Coronary artery (tissue), 2 donors: Measurements from ENCODE around the gene TBC1D2.

Experiments used
- DNase-seq: peaks from one replicate; pipeline ENCODE4 v3.0.0-alpha.2; 2017; ENCODE audit warnings: low spot score
- H3K27ac ChIP-seq, 2 donors: fragments of 200-600 bp; sonication (generic); one replicate each; pipeline ENCODE4 v1.5.1; 2016 to 2019
- H3K4me3 ChIP-seq: fragments of 200-600 bp; sonication (generic); 2 replicates; pipeline ENCODE4 v1.5.1; 2016; ENCODE audit warnings: mild to moderate bottlenecking, moderate library complexity
- CTCF ChIP-seq: fragments of 200-600 bp; sonication (generic); IDR thresholded peaks from one replicate; pipeline ENCODE4 v1.5.1; 2019; ENCODE audit warnings: antibody characterized with exemption

The TBC1D2 gene

DNA sequence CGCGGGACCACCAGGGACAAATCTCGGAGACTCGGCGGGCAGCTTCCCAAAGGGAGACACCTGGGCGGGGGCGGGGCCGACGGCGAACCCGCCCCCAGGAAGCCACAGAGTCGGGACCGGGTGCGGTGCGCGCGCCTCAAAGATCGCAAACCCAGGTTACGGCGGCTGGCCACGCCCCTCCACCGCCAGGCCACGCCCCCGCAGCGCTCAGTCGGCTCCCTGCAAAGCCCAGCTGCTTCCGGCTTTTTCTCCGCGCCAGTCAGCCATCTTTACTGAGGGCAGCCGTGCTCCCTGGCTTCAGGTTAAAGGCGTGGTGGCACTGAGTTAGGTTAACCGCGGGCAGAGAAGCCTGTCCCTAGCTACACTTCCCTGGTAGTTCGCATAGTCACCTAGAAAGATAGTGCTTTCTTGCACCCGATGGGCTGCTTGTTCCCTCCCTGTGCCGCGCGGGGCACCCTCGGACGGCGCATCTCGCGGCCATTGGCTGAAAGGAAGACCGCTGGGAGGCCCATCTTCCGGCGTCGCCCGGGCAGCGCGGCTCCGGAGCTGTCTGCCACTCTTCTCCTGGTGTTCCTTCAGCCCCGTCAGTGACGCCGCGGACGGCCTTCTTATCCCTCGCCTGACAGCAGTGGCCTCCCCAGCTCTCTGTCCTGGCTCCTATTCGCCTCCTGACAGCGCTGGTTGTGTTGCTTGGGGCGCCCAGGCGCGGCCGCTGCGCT, at the start of gene TBC1D2:
TBC1D2 (minus strand) TSS at position 72 of the 719 bp plus-strand sequence. CDS start 108 bp downstream, outside the sequence.
- H3K4me3 ChIP-seq: peak within 1 kb of the TSS; percentile 77
- DNase-seq: peak; percentile 96
- H3K27ac ChIP-seq: peak within 1 kb of the TSS; percentile 95
- TF ChIP-seq CTCF: no peak

DNA sequence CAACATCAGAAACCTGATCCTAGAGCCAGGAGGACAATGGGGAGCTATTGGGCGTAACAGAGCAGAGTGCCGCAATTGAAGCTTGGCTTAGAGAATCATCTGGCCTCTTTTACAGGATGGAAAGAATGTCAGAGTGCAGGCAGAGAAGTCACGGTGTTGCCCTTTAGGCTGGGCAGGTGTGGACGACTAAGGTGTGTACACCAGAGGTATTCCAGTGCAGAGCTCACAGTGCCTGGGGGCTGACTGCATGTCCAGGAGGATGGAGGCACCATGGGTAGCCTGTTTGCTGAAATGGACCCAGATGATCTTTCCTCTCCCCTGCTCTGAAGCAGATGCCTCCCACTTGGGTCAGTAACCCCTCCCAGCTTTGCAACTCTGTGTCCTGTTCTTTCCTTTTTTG, 48.9 kb upstream of the TBC1D2 start:
- no peak overlapping the region for H3K27ac ChIP-seq
- TF ChIP-seq CTCF: no peak

GRCh38 chr9:98303633-98304125, 48.2 kb upstream of the TBC1D2 start:
- no peak for TF ChIP-seq CTCF
- Histone ChIP-seq H3K4me3 (no peak overlapping the region), H3K27ac (no peak overlapping the region)
- DNase-seq: no peak

More for the DNA sequence above, 48.9 kb upstream of the TBC1D2 start:
- DNase-seq: no peak
- H3K4me3 ChIP-seq: no peak overlapping the region

GRCh38 chr9:98302938-98303632, 47.6 kb upstream of the TBC1D2 start:
- DNase-seq: no peak
- H3K4me3 ChIP-seq: no peak overlapping the region
- H3K27ac ChIP-seq: no peak overlapping the region
- no peak for TF ChIP-seq CTCF

- TF ChIP-seq CTCF: no peak
- no peak overlapping the region for H3K4me3 ChIP-seq
- no peak overlapping the region for H3K27ac ChIP-seq
- DNase-seq: no peak
Measured at GRCh38 chr9:98302150-98302549, 46.7 kb upstream of the TBC1D2 start.

GRCh38 chr9:98300611-98301010, 45.2 kb upstream of the TBC1D2 start:
- no peak for TF ChIP-seq CTCF
- no peak for DNase-seq
- H3K27ac ChIP-seq: no peak overlapping the region

More at GRCh38 chr9:98300611-98301010, 45.2 kb upstream of the TBC1D2 start:
- H3K4me3 ChIP-seq: no peak overlapping the region
